Psoas muscle (tissue), 8 donors: ENCODE results near the gene ASB1. TPM values are rescaled to one million over a fixed set of nuclear protein-coding genes. Genes with fewer than 3 reads are reported as not detected.
A peak's percentile ranks its signal among the peaks of the same experiment; 100 is the strongest.

Experiments used
- ATAC-seq, 4 donors: fragments of 200-7000 bp; cut with Tn5 transposase; one replicate each; pipeline ENCODE4 v1.9.1; 2020; ENCODE audit warnings: moderate library complexity in 3 of 4, mild to moderate bottlenecking in 2 of 4
- DNase-seq, 2 donors: peaks; one replicate each; pipeline ENCODE4 v3.0.0-alpha.2; 2020
- H3K27ac ChIP-seq: fragments of 200-600 bp; one replicate; pipeline ENCODE4 v1.8.0; 2022
- H3K27me3 ChIP-seq, 3 donors: fragments of 200-600 bp in 1 of 3; one replicate each; pipeline versions ENCODE4 v1.6.1 to v1.8.0; 2013 to 2022; ENCODE audit warnings: low read length in 2 of 3, mild to moderate bottlenecking in 2 of 3, moderate library complexity in 1 of 3; ENCODE audit not compliant: insufficient read depth in 3 of 3
- H3K36me3 ChIP-seq, 2 donors: fragments of 200-600 bp in 1 of 2; one replicate each; pipeline versions ENCODE4 v1.6.1 to v1.8.0; 2013 to 2022; ENCODE audit warnings: low read depth in 1 of 2, mild to moderate bottlenecking in 1 of 2, moderate library complexity in 1 of 2; ENCODE audit not compliant: insufficient read depth in 1 of 2
- H3K4me1 ChIP-seq: fragments of 200-600 bp; one replicate; pipeline ENCODE4 v1.8.0; 2022
- H3K4me3 ChIP-seq: fragments of 200-600 bp; one replicate; pipeline ENCODE4 v1.8.0; 2022; ENCODE audit warnings: mild to moderate bottlenecking
- H3K9me3 ChIP-seq: fragments of 200-600 bp; one replicate; pipeline ENCODE4 v1.8.0; 2022
- CTCF ChIP-seq: fragments of 200-600 bp; IDR thresholded peaks from one replicate; pipeline ENCODE4 v1.8.0; 2022; ENCODE audit warnings: antibody characterized with exemption
- WGBS, 3 donors: extraction: QIAGEN DNeasy Blood & Tissue Kit; methylation state at CpG; one replicate each; pipeline versions ENCODE4 v1.1.6 to v1.1.7; 2013; 5-methylcytosine and 5-hydroxymethylcytosine counted together
- intact Hi-C, 2 donors: fragments of 100-400 bp; cut with DNase I; formaldehyde crosslinking; loops; one replicate each; pipeline versions ENCODE4 v1.11.0 to v1.14.2; 2022
- polyA plus RNA-seq, 3 donors: library from polyadenylated mRNA; stranded (reverse); fragments of 200-250 nt; gene quantifications; one replicate each; pipeline ENCODE4 v1.2.3, GENCODE V29; 2013
- total RNA-seq, 4 donors: library from RNA; stranded (reverse); fragmentation: NEBNext Ultra II Directional in 2 of 4; extraction: Animal tissue kit (Norgen Biotek cat#: 25700) in 2 of 4; gene quantifications; one replicate each; pipeline versions ENCODE4 v1.2.1 to v1.2.4, GENCODE V29; 2021 to 2023
- donor health status: healthy with polysubstance abuse.
- donor health status: DM: no; HTN: no; CAD: no; lungs with moderate emphysema.
- donor health status: Bipolar disorder and iron deficiency.
- donor health status: healthy.
- donor health status: DM: yes; HTN: yes; CAD: no.
- donor health status: DM: no; HTN: no; CAD: no.
- donor health status: DM: no; HTN: no; CAD: no.
- donor health status: DM: yes; HTN: yes; CAD: no.

ASB1 gene
- total and polyA plus RNA-seq, 7 donors: 21.3 to 48.0 (median 42.7) TPM

- Histone ChIP-seq H3K27ac (no peak overlapping the region), H3K4me1 (no peaks in the 10 kb centered on the region), H3K9me3 (peaks cover 9% of the 10 kb centered on the region), H3K27me3 (peaks cover 0 to 2% (median 0%) of the 10 kb centered on the region in 3 donors), H3K36me3 (no peaks in the 10 kb centered on the region), H3K4me3 (no peak overlapping the region)
- intact Hi-C loops: no loop called here
- TF ChIP-seq CTCF: no peak
- WGBS, 3 donors: 90 to 92% (median 91%) methylated on average over 23 of the region's 23 CpGs
- ATAC-seq (no peak), DNase-seq (no peak)
Observed at GRCh38 chr2:238484522-238485452, 58.1 kb downstream of the ASB1 start.

DNA sequence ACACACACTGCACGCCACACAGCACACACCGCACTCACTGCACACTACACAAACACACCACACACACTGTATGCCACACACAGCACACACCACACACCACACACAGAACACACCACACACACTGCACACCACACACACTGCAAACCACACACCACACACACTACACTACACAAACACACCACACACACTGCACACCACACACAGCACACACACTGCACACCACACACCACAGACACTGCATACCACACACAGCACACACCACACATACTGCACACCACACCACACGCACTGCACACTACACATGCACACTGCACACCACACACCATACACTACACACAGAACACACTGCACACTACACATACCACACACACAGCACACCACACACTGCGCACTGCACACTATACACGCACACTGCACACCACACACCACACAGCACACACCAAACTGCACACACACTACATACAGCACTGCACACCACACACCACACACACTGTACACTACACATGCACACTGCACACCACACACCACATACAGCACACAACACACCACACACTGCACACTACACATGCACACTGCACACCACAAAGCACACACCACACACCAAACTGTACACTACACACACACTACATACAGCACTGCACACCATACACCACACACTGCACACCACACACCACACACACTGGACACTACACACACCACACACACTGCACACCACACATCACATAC, 59.6 kb downstream of the ASB1 start:
- ATAC-seq (no peak), DNase-seq (no peak)
- intact Hi-C loops: no loop called here
- Histone ChIP-seq H3K27me3 (peaks cover 0 to 2% (median 0%) of the 10 kb centered on the region in 3 donors), H3K27ac (no peak overlapping the region), H3K4me1 (no peaks in the 10 kb centered on the region), H3K4me3 (no peak overlapping the region), H3K36me3 (no peaks in the 10 kb centered on the region), H3K9me3 (no peaks in the 10 kb centered on the region)
- no peak for TF ChIP-seq CTCF
- 93 to 99% (median 98%) methylated on average over 5 of the region's 5 CpGs for WGBS, 3 donors

DNA sequence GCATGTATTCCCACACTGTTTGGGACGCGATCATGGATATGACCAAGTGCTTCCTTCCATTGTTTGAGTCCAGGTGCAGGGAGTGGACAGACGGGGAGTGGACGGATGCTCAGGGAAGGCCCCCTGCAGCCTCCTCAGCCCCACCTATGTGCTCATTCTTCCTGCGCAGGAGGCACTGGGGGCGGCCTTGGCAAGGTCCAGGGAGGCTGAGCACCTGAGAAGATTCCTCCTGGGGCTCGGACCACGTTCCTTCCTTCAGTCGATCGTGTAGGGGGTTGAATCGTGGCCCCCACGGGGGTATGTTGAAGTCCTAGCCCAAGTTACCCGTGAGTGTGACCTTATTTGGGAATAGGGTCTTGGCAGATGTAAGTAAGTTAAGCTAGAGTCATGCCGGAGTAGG, 60.4 kb downstream of the ASB1 start:
- WGBS, 3 donors: 80 to 84% (median 82%) methylated on average over 14 of the region's 14 CpGs
- DNase-seq: peak in 1 of 2 donors; percentile 28

GRCh38 chr2:238487652-238488346, 61.1 kb downstream of the ASB1 start:
- Histone ChIP-seq H3K36me3 (no peaks in the 10 kb centered on the region), H3K4me3 (no peak overlapping the region), H3K27me3 (peaks cover 0 to 2% (median 0%) of the 10 kb centered on the region in 3 donors), H3K4me1 (no peaks in the 10 kb centered on the region), H3K9me3 (no peaks in the 10 kb centered on the region), H3K27ac (no peak overlapping the region)
- WGBS, 3 donors: 89 to 93% (median 91%) methylated on average over 11 to 12 of the region's 12 CpGs
- ATAC-seq (no peak), DNase-seq (no peak)
- TF ChIP-seq CTCF: no peak
- intact Hi-C loops: no loop called here

More for the DNA sequence above, 60.4 kb downstream of the ASB1 start:
- H3K4me1 ChIP-seq: no peaks in the 10 kb centered on the region
- no peak for ATAC-seq
- intact Hi-C loops: no loop called here
- H3K9me3 ChIP-seq: no peaks in the 10 kb centered on the region
- no peak overlapping the region for H3K4me3 ChIP-seq
- no peak overlapping the region for H3K27ac ChIP-seq
- H3K27me3 ChIP-seq: peaks cover 0 to 2% (median 0%) of the 10 kb centered on the region in 3 donors
- no peaks in the 10 kb centered on the region for H3K36me3 ChIP-seq
- no peak for TF ChIP-seq CTCF
